Trophoblast cell (in vitro differentiated cells and primary cell): Measurements from ENCODE around the gene CCNG1.
A peak's percentile ranks its signal among the peaks of the same experiment; 100 is the strongest.

Experiments
- DNase-seq, 2 donors: peaks; one replicate each; pipeline ENCODE4 v3.0.0-alpha.2; 2016
- H2AFZ ChIP-seq: 2 replicates; pipeline ENCODE4 v1.6.1; 2013; ENCODE audit warnings: low read length, moderate library complexity, mild to moderate bottlenecking; ENCODE audit not compliant: insufficient read depth, poor library complexity
- H2AK5ac ChIP-seq: 2 replicates; pipeline ENCODE4 v1.6.1; 2013; ENCODE audit warnings: mild to moderate bottlenecking, low read length
- H2BK120ac ChIP-seq: 2 replicates; pipeline ENCODE4 v1.6.1; 2013; ENCODE audit warnings: low read length, mild to moderate bottlenecking, moderate library complexity; ENCODE audit not compliant: insufficient read depth, poor library complexity
- H2BK12ac ChIP-seq: 2 replicates; pipeline ENCODE4 v1.6.1; 2013; ENCODE audit warnings: mild to moderate bottlenecking, low read length, moderate library complexity
- H2BK5ac ChIP-seq: 2 replicates; pipeline ENCODE4 v1.6.1; 2013; ENCODE audit warnings: low read length, low read depth, moderate library complexity, mild to moderate bottlenecking; ENCODE audit not compliant: poor library complexity
- H3K14ac ChIP-seq: 2 replicates; pipeline ENCODE4 v1.6.1; 2013; ENCODE audit warnings: mild to moderate bottlenecking, low read length
- H3K18ac ChIP-seq: 2 replicates; pipeline ENCODE4 v1.6.1; 2013; ENCODE audit warnings: mild to moderate bottlenecking, low read length
- H3K23ac ChIP-seq: 2 replicates; pipeline ENCODE4 v1.6.1; 2013; ENCODE audit warnings: low read length
- H3K27ac ChIP-seq: 2 replicates; pipeline ENCODE4 v1.5.1; 2013; ENCODE audit warnings: low read depth, mild to moderate bottlenecking, inconsistent platforms, low read length, moderate library complexity
- H3K27me3 ChIP-seq: 2 replicates; pipeline ENCODE4 v1.6.1; 2013; ENCODE audit warnings: inconsistent platforms, mild to moderate bottlenecking, low read length, moderate library complexity; ENCODE audit not compliant: insufficient read depth
- H3K36me3 ChIP-seq, 2 experiments: 1 replicate in 1 of 2; 2 replicates in 1 of 2; pipeline ENCODE4 v1.6.1; 2013; ENCODE audit warnings: low read length in 2 of 2, mild to moderate bottlenecking in 2 of 2, moderate library complexity in 1 of 2; ENCODE audit not compliant: insufficient read depth in 2 of 2, control insufficient read depth in 1 of 2
- H3K4ac ChIP-seq: 2 replicates; pipeline ENCODE4 v1.6.1; 2013; ENCODE audit warnings: low read depth, mild to moderate bottlenecking, low read length, moderate library complexity
- H3K4me1 ChIP-seq, 2 experiments: 1 replicate in 1 of 2; 2 replicates in 1 of 2; pipeline ENCODE4 v1.6.1; 2013; ENCODE audit warnings: low read length in 2 of 2, mild to moderate bottlenecking in 2 of 2, moderate library complexity in 1 of 2; ENCODE audit not compliant: insufficient read depth in 2 of 2, control insufficient read depth in 1 of 2
- H3K4me2 ChIP-seq: 2 replicates; pipeline ENCODE4 v1.6.1; 2013; ENCODE audit warnings: inconsistent platforms, mild to moderate bottlenecking, low read length, moderate library complexity
- H3K4me3 ChIP-seq: 2 replicates; pipeline ENCODE4 v1.5.1; 2013; ENCODE audit warnings: mild to moderate bottlenecking, low read depth, low read length, inconsistent platforms
- H3K79me1 ChIP-seq: one replicate; pipeline ENCODE4 v1.6.1; 2013; ENCODE audit warnings: low read length
- H3K79me2 ChIP-seq: 2 replicates; pipeline ENCODE4 v1.6.1; 2013; ENCODE audit warnings: low read length, mild to moderate bottlenecking; ENCODE audit not compliant: control insufficient read depth, insufficient read depth, poor library complexity
- H3K9ac ChIP-seq: 2 replicates; pipeline ENCODE4 v1.6.1; 2013; ENCODE audit warnings: mild to moderate bottlenecking, low read length
- H3K9me3 ChIP-seq: 2 replicates; pipeline ENCODE4 v1.6.1; 2013; ENCODE audit warnings: low read depth, mild to moderate bottlenecking, control low read depth, inconsistent platforms, low read length; ENCODE audit not compliant: insufficient read depth
- H4K12ac ChIP-seq: 2 replicates; pipeline ENCODE4 v1.6.1; 2013; ENCODE audit warnings: low read depth, mild to moderate bottlenecking, low read length, moderate library complexity
- H4K8ac ChIP-seq: 2 replicates; pipeline ENCODE4 v1.6.1; 2013; ENCODE audit warnings: low read depth, mild to moderate bottlenecking, low read length, moderate library complexity
- H4K91ac ChIP-seq: one replicate; pipeline ENCODE4 v1.6.1; 2013; ENCODE audit warnings: low read depth, mild to moderate bottlenecking, low read length, moderate library complexity
- WGBS: extraction: QIAGEN DNeasy Blood & Tissue Kit; methylation state at CpG from one replicate; pipeline ENCODE4 v1.1.7; 2013; ENCODE audit warnings: missing lambda C conversion rate; ENCODE audit not compliant: insufficient read length, insufficient coverage; ENCODE audit errors: extremely low coverage; 5-methylcytosine and 5-hydroxymethylcytosine counted together

Gene CCNG1

DNA sequence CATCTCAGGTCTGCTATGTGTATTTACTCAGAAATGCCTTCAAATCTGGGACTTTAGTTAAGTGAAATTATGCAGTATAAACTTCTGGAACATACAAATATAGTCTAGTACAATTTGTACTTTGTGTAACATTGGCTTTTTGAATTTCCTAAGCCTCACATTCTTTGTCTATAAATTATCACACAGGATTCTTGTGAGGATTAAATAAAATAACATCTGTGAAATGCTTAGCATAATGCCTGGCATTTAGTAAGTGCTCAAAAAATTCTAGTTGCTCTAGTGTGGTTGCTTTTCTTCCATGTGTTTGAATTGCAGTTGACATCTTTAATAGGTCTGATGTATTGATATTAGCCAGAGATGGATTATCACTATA lies 25.7 kb downstream of the CCNG1 start:
- Histone ChIP-seq H3K4me3 (no peak overlapping the region), H3K4me2 (no peak overlapping the region), H4K12ac (no peak overlapping the region), H3K4me1 (no peaks in the 10 kb centered on the region), H3K9me3 (no peaks in the 10 kb centered on the region), H2BK12ac (no peak overlapping the region), H3K18ac (no peak overlapping the region), H4K91ac (no peak overlapping the region), H3K36me3 (peaks cover 2 to 7% of the 10 kb centered on the region in 2 experiments), H3K79me1 (peaks cover 16% of the 10 kb centered on the region), H2BK5ac (no peak overlapping the region), H3K14ac (no peak overlapping the region), H3K23ac (no peak overlapping the region), H3K4ac (no peak overlapping the region), H3K27me3 (no peaks in the 10 kb centered on the region), H4K8ac (no peak overlapping the region), H3K79me2 (peaks cover 8% of the 10 kb centered on the region), H3K27ac (no peak overlapping the region), H2AK5ac (no peak overlapping the region), H3K9ac (no peak overlapping the region), H2AFZ (no peak overlapping the region), H2BK120ac (no peak overlapping the region)
- no peak for DNase-seq

DNA sequence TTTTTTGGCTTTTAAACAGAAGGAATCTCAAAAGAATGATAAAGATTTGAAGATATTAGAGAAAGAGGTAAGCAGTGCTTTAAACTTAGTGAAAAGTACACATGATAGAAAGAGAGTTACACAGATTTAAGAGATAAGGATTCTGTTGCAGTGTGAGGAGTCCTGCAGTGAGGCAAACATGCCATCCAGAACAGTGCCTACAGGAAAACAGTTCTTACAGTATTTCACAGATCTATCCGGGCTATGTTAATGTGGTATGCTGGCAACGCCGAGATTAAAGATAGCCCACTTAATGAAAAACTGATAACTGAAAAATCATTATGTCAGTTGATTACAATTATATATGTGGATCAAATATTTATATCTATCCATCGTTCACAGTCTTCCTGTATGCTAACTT lies 30.3 kb downstream of the CCNG1 start:
- H4K12ac ChIP-seq = no peak overlapping the region
- no peaks in the 10 kb centered on the region for H3K79me1 ChIP-seq
- peaks cover 10 to 18% of the 10 kb centered on the region in 2 experiments for H3K36me3 ChIP-seq
- no peak overlapping the region for H3K18ac ChIP-seq
- H2AFZ ChIP-seq = no peak overlapping the region
- WGBS = no CpG with 5 or more reads among the region's 4 CpGs
- no peak overlapping the region for H3K4ac ChIP-seq
- H3K27me3 ChIP-seq = no peaks in the 10 kb centered on the region
- no peak overlapping the region for H2AK5ac ChIP-seq
- no peak overlapping the region for H3K4me2 ChIP-seq
- H2BK5ac ChIP-seq = no peak overlapping the region
- H3K9me3 ChIP-seq = no peaks in the 10 kb centered on the region
- no peak overlapping the region for H3K4me3 ChIP-seq
- H3K9ac ChIP-seq = no peak overlapping the region
- no peak overlapping the region for H4K91ac ChIP-seq
- H3K4me1 ChIP-seq = no peaks in the 10 kb centered on the region
- no peak overlapping the region for H2BK120ac ChIP-seq
- H3K14ac ChIP-seq = no peak overlapping the region
- no peak overlapping the region for H3K27ac ChIP-seq
- no peak overlapping the region for H4K8ac ChIP-seq
- no peaks in the 10 kb centered on the region for H3K79me2 ChIP-seq
- DNase-seq = no peak
- no peak overlapping the region for H3K23ac ChIP-seq
- no peak overlapping the region for H2BK12ac ChIP-seq

DNA sequence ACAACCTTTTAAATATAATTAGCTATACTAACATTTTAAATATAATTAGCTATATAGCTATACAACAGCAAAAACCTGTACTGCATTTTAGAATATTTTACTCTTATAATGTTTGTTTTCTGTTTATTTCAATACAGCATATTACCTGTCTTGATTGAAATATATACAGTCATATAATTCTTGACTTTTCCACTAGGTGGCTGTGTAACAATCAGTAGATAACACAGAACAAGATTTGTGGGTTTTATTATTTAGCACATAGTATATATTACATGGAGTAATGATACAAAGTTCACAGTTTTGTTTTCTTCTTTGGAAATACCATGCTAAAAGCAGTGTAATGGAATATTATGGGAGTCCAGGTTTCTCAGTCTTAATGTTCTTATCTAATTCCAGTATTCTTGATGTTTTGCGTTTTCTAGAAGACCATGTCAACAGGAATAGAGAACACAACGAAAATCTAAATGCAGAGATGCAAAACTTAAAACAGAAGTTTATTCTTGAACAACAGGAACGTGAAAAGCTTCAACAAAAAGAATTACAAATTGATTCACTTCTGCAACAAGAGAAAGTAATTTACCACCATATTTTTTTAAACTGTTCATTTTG lies 36.3 kb downstream of the CCNG1 start:
- H2BK120ac ChIP-seq = no peak overlapping the region
- no peak overlapping the region for H3K9ac ChIP-seq
- H3K4me3 ChIP-seq = no peak overlapping the region
- no peak overlapping the region for H3K4me2 ChIP-seq
- no peak overlapping the region for H3K4ac ChIP-seq
- no peak overlapping the region for H2AFZ ChIP-seq
- H3K36me3 ChIP-seq = peaks cover 5 to 25% of the 10 kb centered on the region in 2 experiments
- H3K14ac ChIP-seq = no peak overlapping the region
- H3K23ac ChIP-seq = no peak overlapping the region
- no peak overlapping the region for H3K27ac ChIP-seq
- H4K12ac ChIP-seq = no peak overlapping the region
- no peak overlapping the region for H3K18ac ChIP-seq
- H2BK12ac ChIP-seq = no peak overlapping the region
- H3K79me1 ChIP-seq = no peaks in the 10 kb centered on the region
- no peak overlapping the region for H4K91ac ChIP-seq
- no peak overlapping the region for H4K8ac ChIP-seq
- peak in 1 of 2 donors; percentile 15 for DNase-seq
- no peaks in the 10 kb centered on the region for H3K27me3 ChIP-seq
- no peaks in the 10 kb centered on the region for H3K4me1 ChIP-seq
- no peaks in the 10 kb centered on the region for H3K79me2 ChIP-seq
- H2BK5ac ChIP-seq = no peak overlapping the region
- no peak overlapping the region for H2AK5ac ChIP-seq
- WGBS = no CpG with 5 or more reads among the region's 3 CpGs
- no peaks in the 10 kb centered on the region for H3K9me3 ChIP-seq

DNA sequence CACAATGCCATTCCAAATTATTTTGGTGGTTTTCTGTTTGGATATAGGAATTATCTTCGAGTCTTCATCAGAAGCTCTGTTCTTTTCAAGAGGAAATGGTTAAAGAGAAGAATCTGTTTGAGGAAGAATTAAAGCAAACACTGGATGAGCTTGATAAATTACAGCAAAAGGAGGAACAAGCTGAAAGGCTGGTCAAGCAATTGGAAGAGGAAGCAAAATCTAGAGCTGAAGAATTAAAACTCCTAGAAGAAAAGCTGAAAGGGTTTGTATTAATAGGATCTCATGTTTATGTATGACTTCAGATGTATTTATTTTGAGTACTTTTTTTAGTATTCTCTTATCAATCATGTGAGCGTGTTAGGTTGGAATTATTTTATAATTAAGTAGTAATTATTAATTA lies 38.0 kb downstream of the CCNG1 start:
- Histone ChIP-seq H3K36me3 (peaks cover 6 to 20% of the 10 kb centered on the region in 2 experiments), H3K79me2 (no peaks in the 10 kb centered on the region), H3K79me1 (no peaks in the 10 kb centered on the region), H2BK12ac (no peak overlapping the region), H2AFZ (no peak overlapping the region), H3K4me2 (no peak overlapping the region), H3K27ac (no peak overlapping the region), H3K4ac (no peak overlapping the region), H4K91ac (no peak overlapping the region), H3K27me3 (no peaks in the 10 kb centered on the region), H3K4me1 (no peaks in the 10 kb centered on the region), H3K4me3 (no peak overlapping the region), H4K8ac (no peak overlapping the region), H4K12ac (no peak overlapping the region), H3K9me3 (no peaks in the 10 kb centered on the region), H2AK5ac (no peak overlapping the region), H2BK120ac (no peak overlapping the region), H3K14ac (no peak overlapping the region), H3K9ac (no peak overlapping the region), H2BK5ac (no peak overlapping the region), H3K18ac (no peak overlapping the region), H3K23ac (no peak overlapping the region)
- DNase-seq = no peak
- no CpG with 5 or more reads among the region's 2 CpGs for WGBS
